Gastroesophageal sphincter (tissue), 3 donors: ENCODE results near the gene ZFX.

Experiments used
- CTCF ChIP-seq, 4 experiments: fragments of 200-600 bp in 2 of 4; fragments of 450-650 bp in 2 of 4; sonication (generic) in 1 of 4; IDR thresholded peaks; one replicate each; pipeline ENCODE4 v1.5.1; 2017 to 2019; ENCODE audit warnings: antibody characterized with exemption in 4 of 4, mild to moderate bottlenecking in 2 of 4, moderate library complexity in 2 of 4
- POLR2A ChIP-seq, 2 donors: fragments of 450-650 bp; IDR thresholded peaks; one replicate each; pipeline ENCODE4 v1.6.1; 2017; ENCODE audit warnings: antibody characterized with exemption in 2 of 2, mild to moderate bottlenecking in 2 of 2, moderate library complexity in 1 of 2

- TF ChIP-seq CTCF (IDR thresholded peaks at IDR 0.05) (no peak), POLR2A (IDR thresholded peaks at IDR 0.05) (no peak)
These were observed 18.1 kb upstream of the ZFX start for GRCh38 chrX:24131476-24131875.
